Measurements from ENCODE around the gene PRDM16.

Gene PRDM16

DNA sequence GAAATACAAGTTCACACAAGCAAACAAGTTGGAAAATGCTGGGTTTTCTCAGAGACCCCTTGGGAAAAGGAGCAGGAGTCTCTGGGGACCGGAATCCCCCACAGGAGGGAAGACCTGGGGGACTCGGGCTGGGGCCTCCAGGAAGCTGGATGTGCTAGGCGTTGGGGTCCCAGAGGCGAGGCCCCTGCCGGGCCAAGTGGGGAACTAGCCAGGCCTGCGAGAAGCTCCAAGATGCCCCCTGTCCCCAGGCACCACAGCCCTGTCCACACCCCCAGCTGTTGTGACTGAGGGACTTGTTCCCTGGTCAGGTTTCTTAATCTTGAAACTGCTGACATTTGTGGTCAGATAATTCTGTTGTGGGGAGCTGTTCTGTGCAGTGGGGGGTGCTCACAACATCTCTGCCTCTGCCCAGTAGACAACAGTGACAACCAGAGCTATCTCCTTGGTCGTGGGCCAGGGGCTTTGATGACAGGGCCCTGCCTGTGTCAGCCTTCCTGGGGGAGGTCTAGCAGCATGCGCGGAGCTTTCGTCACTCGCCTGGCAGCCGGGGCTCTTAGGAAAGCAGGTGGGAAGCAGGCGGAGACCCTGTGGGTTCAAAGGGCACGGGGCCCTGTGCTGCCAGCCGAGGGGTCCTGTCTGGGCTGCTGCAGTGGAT, 259.1 kb downstream of the PRDM16 start:
- DNase-seq, result no peak

- no peak for DNase-seq
These were observed 260.8 kb downstream of the PRDM16 start for GRCh38 chr1:3329640-3330281.

DNA sequence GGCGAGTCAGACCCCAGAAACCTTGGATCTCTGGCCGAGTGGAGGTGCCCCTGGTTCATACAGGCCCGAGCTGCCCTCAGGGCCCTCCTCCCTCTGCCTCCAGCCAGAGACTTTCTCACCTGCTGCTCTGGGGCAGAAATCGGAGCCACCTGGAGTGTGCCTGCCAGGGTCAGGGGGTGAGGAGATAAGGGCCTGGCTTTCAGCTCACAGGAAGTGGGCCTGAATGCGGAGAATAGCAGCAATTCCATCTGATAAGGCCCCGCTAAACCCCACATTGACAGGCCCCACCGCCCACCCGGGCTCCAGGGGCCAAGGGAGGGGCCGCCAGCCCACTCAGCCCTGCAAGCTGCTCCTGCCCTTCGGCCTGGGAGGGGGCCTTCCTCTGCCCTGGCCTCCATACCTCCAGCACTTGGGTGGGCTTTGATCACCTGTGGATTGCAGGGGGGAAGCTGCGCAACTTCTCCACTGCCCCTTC, 261.8 kb downstream of the PRDM16 start:
- no peak for DNase-seq

GRCh38 chr1:3331564-3331963, 262.6 kb downstream of the PRDM16 start:
- DNase-seq, result no peak

GRCh38 chr1:3332043-3332442, 263.0 kb downstream of the PRDM16 start:
- no peak for DNase-seq

DNA sequence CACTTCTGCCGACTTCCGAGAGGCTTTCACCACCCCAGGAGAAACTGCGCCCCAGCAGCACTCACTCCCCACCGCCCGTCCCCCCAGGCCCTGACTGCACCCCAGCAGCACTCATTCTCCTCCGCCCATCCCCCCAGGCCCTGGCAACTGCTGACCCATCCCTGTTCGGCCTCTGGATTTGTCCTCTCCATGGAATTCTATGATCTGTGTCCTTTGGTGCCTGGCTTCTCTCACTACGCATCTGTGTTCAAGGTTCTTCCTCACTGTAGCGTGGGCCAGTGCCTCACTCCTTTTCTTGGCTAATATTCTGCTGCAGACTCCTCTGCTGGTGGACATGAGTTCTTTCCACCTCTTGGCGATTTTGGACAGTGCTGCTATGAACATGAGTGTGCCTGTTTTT, 263.7 kb downstream of the PRDM16 start:
- no peak for DNase-seq

DNA sequence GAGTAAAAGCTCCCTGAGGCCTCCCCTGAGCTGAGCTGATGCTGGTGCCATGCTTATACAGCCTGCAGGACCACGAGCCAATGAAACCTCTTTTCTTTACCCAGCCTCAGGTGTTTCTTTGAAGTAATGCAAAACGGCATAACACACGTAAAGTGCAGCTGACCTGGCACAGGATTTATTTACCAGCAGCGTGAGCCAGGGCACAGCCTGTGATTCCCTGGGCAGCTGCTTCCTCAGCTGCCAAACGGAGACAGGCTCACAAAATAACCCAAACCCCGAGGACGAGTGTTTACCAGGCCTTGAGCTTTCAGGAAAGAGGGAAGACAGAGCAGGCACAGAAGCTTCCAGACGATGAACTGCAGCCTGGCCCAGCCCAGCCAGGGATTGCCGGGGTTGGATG, 264.9 kb downstream of the PRDM16 start:
- no peak for DNase-seq

DNA sequence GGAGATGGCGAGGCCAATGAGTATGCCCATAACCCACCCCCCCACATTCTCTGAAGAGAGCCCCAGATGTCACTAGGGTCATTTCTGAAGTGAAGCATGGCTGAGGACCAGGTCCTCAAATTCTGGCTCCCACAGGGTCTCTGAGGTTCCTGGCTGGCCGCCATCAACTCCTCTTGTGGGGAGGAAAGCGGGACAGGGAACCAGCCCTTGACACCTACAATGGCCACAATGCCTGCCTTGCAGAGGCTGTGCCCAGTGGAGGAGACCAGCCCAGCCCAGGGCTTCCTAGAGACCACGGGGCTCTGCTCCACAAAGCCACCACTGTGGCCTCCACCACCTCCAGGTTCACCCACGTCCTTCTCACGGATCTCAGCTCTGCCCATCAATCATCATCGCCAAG, 265.4 kb downstream of the PRDM16 start:
- no peak for DNase-seq

DNA sequence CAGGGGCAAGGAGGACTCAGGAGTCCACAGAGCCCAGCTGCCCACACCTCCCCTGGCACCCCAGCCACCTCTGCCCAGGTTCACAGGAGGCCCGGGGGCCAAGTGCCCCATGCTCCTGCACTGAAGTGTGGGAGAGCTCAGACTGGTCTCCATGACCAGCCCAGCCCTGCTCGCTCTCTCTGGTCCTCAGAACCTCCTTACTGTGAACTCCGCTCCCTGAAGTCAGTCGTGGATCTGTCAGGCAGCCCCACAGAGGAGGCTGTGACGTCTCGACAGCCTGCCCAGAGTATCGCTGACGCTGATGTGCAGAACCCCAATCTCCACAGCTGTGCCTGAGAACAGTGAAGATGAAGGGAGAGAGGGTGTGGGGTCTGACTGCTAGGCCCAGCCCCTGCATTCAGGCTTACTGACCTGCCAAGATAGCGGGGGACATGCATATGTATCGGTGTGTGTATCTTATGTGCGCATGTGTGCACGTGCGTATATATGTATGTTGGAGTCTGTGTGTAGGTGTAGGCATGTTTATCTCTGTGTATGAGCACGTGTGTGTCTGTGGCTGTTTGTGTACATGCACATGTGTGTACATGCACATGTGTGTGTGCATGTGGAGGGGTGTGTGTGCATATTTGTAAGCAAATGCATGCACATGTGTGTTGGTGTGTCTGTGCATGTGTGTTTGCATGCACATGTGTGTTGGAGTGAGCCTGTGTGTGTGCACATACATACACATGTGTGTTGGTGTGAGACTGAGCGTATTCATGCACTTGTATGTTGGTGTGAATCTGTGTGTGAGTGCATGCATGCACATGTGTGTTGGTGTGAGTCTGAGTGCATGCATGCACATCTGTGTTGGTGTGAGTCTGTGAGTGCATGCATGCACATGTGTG, 267.0 kb downstream of the PRDM16 start:
- no peak for DNase-seq

DNA sequence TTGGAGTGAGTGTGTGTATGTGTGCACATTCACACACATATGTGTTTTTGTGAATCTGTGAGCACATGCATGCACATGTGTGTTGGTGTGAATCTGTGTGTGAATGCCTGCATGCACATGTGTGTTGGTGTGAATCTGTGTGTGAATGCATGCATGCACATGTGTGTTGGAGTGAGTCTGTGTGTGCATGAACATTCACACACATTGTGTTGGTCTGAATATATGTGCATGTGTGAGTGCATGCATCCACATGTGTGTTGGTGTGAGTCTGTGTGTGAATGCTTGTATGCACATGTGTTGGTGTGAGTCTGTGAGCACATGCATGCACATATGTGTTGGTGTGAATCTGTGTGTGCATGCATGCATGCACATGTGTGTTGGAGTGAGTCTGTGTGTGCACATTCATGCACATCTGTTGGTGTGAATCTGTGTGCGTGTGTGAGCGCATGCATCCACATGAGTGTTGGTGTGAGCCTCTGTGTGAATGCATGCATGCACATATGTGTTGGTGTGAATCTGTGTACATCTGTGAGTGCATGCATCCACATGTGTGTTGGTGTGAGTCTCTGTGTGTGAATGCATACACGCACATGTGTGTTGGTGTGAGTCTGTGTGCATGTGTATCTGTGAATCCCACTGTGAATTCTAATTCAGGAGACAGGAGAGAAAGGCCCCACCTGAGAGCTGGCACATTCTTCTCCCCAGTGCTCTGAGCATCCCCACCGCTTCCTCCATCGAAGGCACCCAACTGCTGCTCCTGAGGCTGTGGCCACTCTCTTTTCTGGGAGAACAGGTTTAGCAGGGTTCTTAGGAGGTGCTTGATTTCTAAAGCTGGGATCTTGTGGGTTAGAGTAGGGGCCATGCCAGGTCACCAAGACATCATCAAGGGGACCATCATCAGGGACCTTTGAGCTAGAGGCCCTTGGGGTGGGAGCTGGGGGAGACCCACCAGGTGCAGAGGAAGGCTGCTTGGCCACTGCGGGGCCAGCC, 267.9 kb downstream of the PRDM16 start:
- no peak for DNase-seq

- no peak for DNase-seq
These were observed 269.1 kb downstream of the PRDM16 start for GRCh38 chr1:3337798-3338724.

DNA sequence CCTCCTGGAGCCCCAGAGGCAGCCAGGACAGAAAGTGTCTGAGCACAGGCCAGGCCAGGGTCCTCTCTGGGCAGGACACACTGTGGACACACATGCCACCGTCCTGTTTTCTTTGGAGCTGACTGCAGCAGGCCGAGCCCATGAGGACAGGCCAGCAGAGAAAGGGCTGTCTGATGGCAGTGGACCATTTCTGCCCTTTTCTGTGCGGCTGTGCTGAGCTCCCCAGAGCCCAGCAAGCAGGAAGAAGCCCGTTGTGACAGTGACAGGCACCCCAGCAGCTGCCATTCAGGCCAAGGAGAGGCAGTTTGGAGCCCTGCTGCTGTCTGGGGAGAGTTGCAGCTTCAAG, 269.7 kb downstream of the PRDM16 start:
- no peak for DNase-seq

- no peak for DNase-seq
These were observed 270.9 kb downstream of the PRDM16 start for GRCh38 chr1:3339856-3340255.

DNA sequence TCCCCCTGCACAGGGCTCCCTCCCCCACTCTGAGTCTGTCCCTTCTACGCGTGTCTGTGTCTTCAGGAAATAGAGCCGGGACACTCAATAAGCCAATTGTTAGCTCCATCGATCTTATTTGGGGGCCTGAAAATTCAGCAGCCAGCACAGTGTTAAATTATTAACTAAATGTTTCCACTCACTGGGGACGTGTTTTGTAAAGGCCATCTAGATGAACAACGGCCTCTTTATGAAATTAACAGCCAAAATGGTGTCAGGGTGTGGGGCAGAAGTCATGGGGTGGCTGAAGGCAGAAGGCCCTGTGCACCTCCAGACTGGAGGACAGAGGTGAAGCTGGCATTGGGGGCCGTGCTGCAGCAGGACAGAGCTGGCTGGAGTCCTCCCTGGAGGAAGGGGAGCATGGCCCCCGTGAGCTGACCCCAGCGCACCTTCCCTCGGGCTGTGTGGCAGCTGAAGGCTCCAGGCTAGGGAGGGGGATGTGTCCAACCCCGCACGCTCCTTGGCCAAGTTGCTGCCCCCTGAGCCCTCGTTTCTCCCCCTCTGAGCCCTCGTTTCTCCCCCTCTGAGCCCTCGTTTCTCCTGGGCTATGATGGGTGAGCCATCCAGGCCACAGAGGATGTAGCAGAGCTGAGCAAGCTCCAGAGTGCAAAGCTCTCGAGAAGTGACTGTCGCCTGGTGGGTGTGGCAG, 271.7 kb downstream of the PRDM16 start:
- no peak for DNase-seq

- no peak for DNase-seq
These were observed 272.4 kb downstream of the PRDM16 start for GRCh38 chr1:3341236-3341994.

DNA sequence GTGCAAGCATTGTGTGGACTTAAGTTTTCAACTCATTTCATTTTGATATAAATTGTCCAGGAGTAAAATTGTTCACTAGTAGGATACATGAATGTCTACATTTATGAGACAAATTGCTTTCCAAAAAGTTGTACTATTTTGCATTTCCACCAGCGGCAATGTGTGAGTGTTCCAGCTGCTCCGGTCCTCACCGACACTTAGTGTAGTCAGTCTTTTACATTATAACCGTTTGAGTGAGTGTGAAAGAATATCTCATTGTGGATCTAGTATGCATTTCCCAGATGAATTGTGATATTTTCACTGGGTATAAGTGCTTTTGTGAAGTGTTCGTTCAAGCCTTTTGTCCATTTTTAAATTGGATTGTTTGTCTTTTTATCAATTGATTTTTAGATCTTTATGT, 274.0 kb downstream of the PRDM16 start:
- no peak for DNase-seq

DNA sequence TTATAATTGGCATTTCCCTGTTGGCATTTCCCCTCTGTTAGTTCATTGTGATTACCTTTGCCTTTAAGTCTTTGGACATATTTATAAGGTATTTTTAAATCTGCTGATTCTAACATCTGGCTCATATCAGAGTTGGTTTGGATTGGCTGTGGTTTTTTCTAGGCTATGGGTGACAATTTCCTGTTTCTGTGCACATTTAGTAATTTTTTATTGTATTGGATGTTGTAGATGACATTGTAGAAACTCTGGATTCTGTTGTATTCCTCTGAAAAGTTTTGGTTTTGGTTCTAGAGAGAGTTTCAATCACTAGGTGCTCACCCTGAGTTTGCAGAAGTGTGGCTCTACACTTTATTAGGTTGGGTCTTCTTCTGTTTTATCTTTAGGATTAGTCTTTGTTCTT, 275.4 kb downstream of the PRDM16 start:
- DNase-seq, result no peak

GRCh38 chr1:3345792-3346191, 276.8 kb downstream of the PRDM16 start:
- no peak for DNase-seq

GRCh38 chr1:3346478-3346877, 277.5 kb downstream of the PRDM16 start:
- DNase-seq, result no peak
